ENCODE data around the gene CALCOCO1.

GRCh38 chr12:53735556-53735955, 8.3 kb upstream of the CALCOCO1 start:
- no peak for TF ChIP-seq POLR2AphosphoS5 (IDR thresholded peaks at IDR 0.05)
- TF ChIP-seq, protein P1, sequence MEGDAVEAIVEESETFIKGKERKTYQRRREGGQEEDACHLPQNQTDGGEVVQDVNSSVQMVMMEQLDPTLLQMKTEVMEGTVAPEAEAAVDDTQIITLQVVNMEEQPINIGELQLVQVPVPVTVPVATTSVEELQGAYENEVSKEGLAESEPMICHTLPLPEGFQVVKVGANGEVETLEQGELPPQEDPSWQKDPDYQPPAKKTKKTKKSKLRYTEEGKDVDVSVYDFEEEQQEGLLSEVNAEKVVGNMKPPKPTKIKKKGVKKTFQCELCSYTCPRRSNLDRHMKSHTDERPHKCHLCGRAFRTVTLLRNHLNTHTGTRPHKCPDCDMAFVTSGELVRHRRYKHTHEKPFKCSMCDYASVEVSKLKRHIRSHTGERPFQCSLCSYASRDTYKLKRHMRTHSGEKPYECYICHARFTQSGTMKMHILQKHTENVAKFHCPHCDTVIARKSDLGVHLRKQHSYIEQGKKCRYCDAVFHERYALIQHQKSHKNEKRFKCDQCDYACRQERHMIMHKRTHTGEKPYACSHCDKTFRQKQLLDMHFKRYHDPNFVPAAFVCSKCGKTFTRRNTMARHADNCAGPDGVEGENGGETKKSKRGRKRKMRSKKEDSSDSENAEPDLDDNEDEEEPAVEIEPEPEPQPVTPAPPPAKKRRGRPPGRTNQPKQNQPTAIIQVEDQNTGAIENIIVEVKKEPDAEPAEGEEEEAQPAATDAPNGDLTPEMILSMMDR (IDR thresholded peaks at IDR 0.05) = no peak

Measured in transverse colon (tissue), 4 donors.